ENCODE results near the gene VAV3. TPM values are rescaled to one million over a fixed set of nuclear protein-coding genes. Genes with fewer than 3 reads are reported as not detected.

The VAV3 gene
- total and polyA plus RNA-seq, 2 of the 8 experiments (the other 6 are each of a cell fraction or from before 2014, with no cell fraction given) = 2.9 to 7.9 TPM

GRCh38 chr1:107653005-107653404 is 312.0 kb downstream of the VAV3 start:
- no peak overlapping the region for H4K91ac ChIP-seq (replicated peaks; ENCODE audit: insufficient read length, low read length)
- 100% methylated on average over 1 of the region's 1 CpG; no CpG with 5 or more reads in 1 of the 2 experiments for WGBS, 2 experiments (ENCODE audit: extremely low coverage in 1 of 2, insufficient coverage in 1 of 2, insufficient read length in 1 of 2, insufficient replicate concordance in 2 of 2, low coverage in 1 of 2, low lambda C conversion rate in 2 of 2, missing lambda C conversion rate in 1 of 2)
- no peak overlapping the region for H3K4me3 ChIP-seq (ENCODE audit: extremely low read depth in 1 of 4, insufficient read depth in 2 of 4, low read depth in 3 of 4, low read length in 4 of 4)
- H4K5ac ChIP-seq (ENCODE audit: insufficient read length, low read depth, low read length) = no peak overlapping the region
- no peak overlapping the region for H3K18ac ChIP-seq (ENCODE audit: extremely low read depth, low read length)
- no peak overlapping the region for H3K4ac ChIP-seq (replicated peaks; ENCODE audit: insufficient read length, low read depth, low read length)
- H2BK120ac ChIP-seq (replicated peaks; ENCODE audit: low read depth, low read length) = no peak overlapping the region
- no peak overlapping the region for H4K8ac ChIP-seq (ENCODE audit: extremely low read depth, insufficient read depth, low read length)
- no peaks in the 10 kb centered on the region for H3K9me3 ChIP-seq (ENCODE audit: insufficient read depth in 2 of 2, low read depth in 1 of 2, low read length in 1 of 2)
- H3K56ac ChIP-seq (replicated peaks; ENCODE audit: insufficient read length, low read depth, low read length) = no peak overlapping the region
- H2BK15ac ChIP-seq (ENCODE audit: low read length) = no peak overlapping the region
- H4K20me1 ChIP-seq (replicated peaks in 1 of 2; ENCODE audit: control insufficient read depth in 1 of 2, insufficient read depth in 2 of 2, low read length in 2 of 2) = no peaks in the 10 kb centered on the region
- no peak overlapping the region for H3K4me2 ChIP-seq (ENCODE audit: insufficient read depth in 1 of 2, low read depth in 2 of 2, low read length in 2 of 2)
- no peaks in the 10 kb centered on the region for H3K79me1 ChIP-seq (ENCODE audit: low read depth, low read length)
- H2BK20ac ChIP-seq (ENCODE audit: low read length) = no peak overlapping the region
- H2AK5ac ChIP-seq (ENCODE audit: low read depth, low read length) = no peak overlapping the region
- no peak overlapping the region for H3K23ac ChIP-seq (ENCODE audit: insufficient read length)
- CTCF ChIA-PET (ENCODE audit: partially characterized antibody) = no interaction called here
- H3K4me1 ChIP-seq (replicated peaks in 1 of 4; ENCODE audit: control insufficient read depth in 3 of 4, insufficient read depth in 4 of 4, low read length in 3 of 4) = no peaks in the 10 kb centered on the region
- no peak overlapping the region for H3K27ac ChIP-seq (ENCODE audit: low read depth, low read length)
- no peaks in the 10 kb centered on the region for H3K79me2 ChIP-seq (ENCODE audit: control insufficient read depth in 1 of 2, insufficient read depth in 2 of 2, low read length in 2 of 2)
- POLR2A ChIA-PET (ENCODE audit: partially characterized antibody) = no interaction called here
- DNase-seq (ENCODE audit: low read depth in 1 of 2, low spot score in 2 of 2) (no peak), FAIRE-seq (no peak)
- no peak overlapping the region for H2AFZ ChIP-seq (ENCODE audit: low read length)
- H2BK5ac ChIP-seq (ENCODE audit: low read depth, low read length) = no peak overlapping the region
- no peak overlapping the region for H3K9ac ChIP-seq (replicated peaks in 1 of 4; ENCODE audit: extremely low read depth in 1 of 4, low read depth in 3 of 4, low read length in 3 of 4)
- H3K27me3 ChIP-seq (replicated peaks in 1 of 4; ENCODE audit: control insufficient read depth in 3 of 4, extremely low read depth in 1 of 4, insufficient read depth in 3 of 4, low read length in 3 of 4) = no peaks in the 10 kb centered on the region
- H3K14ac ChIP-seq (ENCODE audit: insufficient read length) = no peak overlapping the region
- no peaks in the 10 kb centered on the region for H3K23me2 ChIP-seq (ENCODE audit: low read depth, low read length)
- no peak overlapping the region for H2BK12ac ChIP-seq (ENCODE audit: low read depth, low read length)
- H3K36me3 ChIP-seq (ENCODE audit: control insufficient read depth in 2 of 4, insufficient read depth in 4 of 4, low read length in 3 of 4) = no peaks in the 10 kb centered on the region
- TF ChIP-seq BCL11A (IDR thresholded peaks at IDR 0.05; ENCODE audit: low read depth in 2 of 2, low read length in 2 of 2) = no peak
- TF ChIP-seq JUND (IDR thresholded peaks at IDR 0.05; ENCODE audit: low read length) = no peak
- no peak for TF ChIP-seq RAD21 (IDR thresholded peaks at IDR 0.05 in 1 of 2, conservative IDR thresholded peaks at IDR 0.05 in 1 of 2; ENCODE audit: low read depth in 2 of 2, low read length in 2 of 2)
- no peak for TF ChIP-seq CBX8 (IDR thresholded peaks at IDR 0.05; ENCODE audit: borderline replicate concordance, low read depth, low read length)
- no peak for TF ChIP-seq TAF7 (optimal IDR thresholded peaks at IDR 0.05; ENCODE audit: borderline replicate concordance, low read depth, low read length)
- TF ChIP-seq POU5F1 (IDR thresholded peaks at IDR 0.05; ENCODE audit: low read depth, low read length) = no peak
- TF ChIP-seq RBBP5 (IDR thresholded peaks at IDR 0.05; ENCODE audit: borderline replicate concordance, low read depth, low read length) = no peak
- no peak for TF ChIP-seq CEBPB (IDR thresholded peaks at IDR 0.05; ENCODE audit: low read depth, low read length)
- no peak for TF ChIP-seq EP300 (IDR thresholded peaks at IDR 0.05; ENCODE audit: borderline replicate concordance in 1 of 2, low read depth in 2 of 2, low read length in 2 of 2)
- TF ChIP-seq SP1 (IDR thresholded peaks at IDR 0.05; ENCODE audit: low read depth, low read length) = no peak
- no peak for TF ChIP-seq CBX5 (IDR thresholded peaks at IDR 0.05; ENCODE audit: low read depth, low read length)
- TF ChIP-seq TAF1 (IDR thresholded peaks at IDR 0.05; ENCODE audit: low read depth, low read length) = no peak
- TF ChIP-seq PHF8 (conservative IDR thresholded peaks at IDR 0.05; ENCODE audit: low read depth, low read length) = no peak
- no peak for TF ChIP-seq NRF1 (IDR thresholded peaks at IDR 0.05; ENCODE audit: low read depth, low read length)
